Measurements from ENCODE around the gene GALNTL6.
"Not testable (repeated sequence)": the region's sequence is repeated elsewhere in the genome, so short reads cannot be mapped to it uniquely, and the experiment has no call there.

Gene GALNTL6

DNA sequence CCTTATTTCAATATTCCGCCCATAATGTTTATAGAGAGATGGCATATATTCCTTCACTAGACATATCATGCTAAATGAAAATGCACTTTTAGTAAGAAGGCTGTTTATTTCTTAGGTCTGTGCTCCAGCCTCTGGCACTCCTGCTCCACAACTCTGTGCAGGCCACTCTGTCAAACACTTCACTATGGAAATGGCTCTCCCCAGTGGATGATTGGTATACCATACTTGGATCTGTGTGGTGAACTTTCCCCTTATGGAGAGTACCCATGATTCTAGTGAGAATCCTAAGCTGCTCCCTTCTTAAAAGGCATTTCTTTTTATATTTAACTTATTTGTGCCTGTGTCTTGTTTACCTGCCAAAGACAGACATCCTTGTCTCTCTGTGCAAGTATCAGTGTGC is 875.3 kb downstream of the GALNTL6 start:
- no peak for DNase-seq

DNA sequence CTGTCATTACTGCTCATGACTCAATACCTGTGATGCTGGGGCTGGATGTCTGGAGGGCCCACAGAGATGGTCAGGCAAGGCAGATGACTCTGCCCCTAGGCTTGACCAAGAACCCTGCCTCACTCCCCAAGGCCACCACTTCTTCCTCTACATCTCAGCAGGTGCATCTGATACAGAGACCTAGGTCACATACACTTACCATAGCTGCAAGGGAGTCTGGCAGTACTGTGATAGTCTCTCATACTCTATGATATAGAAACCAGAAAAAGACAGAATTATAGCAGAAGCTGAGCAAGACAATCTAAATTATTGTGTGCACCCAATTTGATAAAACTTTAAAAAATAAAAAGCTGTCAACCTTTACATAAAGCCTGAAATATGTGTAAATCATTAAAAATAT is 878.3 kb downstream of the GALNTL6 start:
- no peak for DNase-seq

DNA sequence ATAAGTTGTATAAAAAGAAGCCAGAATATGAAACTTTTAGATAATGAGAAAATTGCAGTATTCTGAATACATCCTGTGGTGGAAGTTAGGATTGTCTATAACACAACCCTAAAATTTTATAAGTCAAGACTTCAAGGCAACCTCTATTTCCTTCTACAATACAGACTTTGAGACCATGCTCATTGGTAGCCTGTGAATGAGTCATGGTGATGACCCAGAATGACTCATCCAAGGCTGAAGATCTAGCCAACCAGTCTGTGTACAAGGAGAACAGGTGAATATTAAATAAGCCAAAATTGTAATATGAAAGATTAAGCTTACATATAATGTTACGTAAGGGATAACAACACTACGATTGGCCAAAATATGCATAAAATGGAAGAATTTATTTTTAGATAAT is 879.5 kb downstream of the GALNTL6 start:
- no peak for DNase-seq

DNA sequence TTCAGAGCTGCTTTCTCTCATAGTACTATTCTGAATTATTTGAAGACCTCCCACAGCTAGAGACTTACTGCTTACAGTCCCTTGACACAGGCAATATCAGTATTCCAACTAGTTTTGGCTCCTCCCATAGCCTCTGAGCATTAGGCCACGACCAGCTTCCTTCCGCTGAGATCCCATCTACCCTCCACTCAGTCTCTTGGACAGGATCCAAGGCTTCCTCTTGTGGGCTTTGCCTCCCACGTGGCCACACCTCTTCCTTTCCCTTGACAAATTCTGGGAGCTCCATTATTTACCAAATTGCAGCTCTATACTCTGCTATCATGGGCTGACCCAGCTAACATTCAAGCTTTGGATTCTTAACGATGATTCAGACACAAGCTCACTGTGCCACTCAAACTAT is 885.1 kb downstream of the GALNTL6 start:
- DNase-seq, result no peak

DNA sequence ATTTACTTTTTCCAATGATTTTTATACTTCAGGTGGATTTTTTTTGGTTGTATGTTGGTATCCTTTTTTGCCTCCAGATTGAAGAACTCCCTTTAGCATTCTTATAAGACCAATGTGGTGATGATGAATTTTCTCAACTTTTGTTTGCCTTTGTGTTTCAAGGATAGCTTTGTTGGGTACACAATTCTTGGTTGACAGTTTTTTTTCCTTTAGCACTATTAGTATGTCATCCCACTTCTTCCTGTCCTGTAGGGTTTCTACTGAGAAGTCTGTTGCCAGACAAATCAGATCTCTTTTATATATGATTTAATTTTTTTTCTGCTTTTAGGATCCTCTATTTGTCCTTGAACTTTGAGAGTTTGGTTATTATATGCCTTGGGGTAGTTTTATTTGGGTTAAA is 892.4 kb downstream of the GALNTL6 start:
- DNase-seq, result no peak

DNA sequence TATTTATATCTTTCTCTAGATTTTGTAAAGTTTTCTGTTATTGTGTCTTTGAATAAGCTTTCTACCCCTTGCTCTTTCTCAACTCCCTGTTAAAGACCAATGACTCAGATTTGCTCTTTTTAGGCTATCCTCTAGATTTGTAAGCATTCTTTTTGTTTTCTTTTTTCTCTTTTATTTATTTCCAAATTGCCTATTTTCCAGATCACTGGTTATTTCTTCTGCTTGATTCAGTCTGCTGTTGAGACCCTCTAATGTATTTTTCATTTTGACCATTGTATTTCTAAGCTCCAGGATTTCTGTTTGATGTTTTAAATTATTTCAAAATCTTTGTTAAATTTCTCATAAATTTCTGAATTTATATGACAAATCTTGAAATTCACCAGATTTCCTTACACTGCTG is 892.8 kb downstream of the GALNTL6 start:
- DNase-seq, result no peak

DNA sequence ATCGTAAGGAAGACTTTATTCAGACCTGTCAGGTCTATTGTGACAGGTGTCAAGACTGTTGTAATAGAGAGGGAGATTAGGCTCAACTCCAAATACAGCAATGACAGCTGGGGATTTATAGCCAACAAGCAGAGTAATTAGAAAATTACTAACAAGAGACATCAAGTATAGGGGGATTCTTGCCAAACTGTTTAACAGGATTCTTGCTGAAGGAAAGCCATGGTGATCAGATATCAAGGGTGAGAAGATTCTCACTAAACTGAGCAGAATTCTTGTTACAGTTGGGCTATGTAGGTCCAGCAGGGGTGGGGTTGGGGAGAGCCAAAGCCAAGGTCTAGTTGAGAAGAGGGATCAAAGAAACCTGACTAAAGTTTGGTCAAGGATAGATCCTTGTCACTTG is 894.4 kb downstream of the GALNTL6 start:
- DNase-seq, result no peak

DNA sequence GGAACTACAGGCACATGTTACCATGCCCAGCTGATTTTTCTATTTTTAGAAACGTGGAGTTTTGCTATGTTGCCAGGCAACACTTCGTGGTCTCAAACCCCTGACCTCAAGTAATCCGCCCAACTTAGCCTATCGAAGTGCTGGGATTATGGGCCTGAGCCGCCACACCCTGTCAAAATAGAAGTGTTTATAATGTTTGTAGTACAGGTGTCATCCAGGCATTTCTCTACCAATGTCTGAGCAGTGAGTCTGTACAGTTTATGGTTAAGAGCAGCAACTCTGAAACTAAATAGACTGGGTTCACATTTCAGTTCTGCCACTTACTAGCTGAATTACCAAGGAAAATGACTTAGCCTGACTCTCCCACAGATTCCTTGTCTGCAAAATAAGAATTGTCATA is 895.0 kb downstream of the GALNTL6 start:
- DNase-seq, result no peak

DNA sequence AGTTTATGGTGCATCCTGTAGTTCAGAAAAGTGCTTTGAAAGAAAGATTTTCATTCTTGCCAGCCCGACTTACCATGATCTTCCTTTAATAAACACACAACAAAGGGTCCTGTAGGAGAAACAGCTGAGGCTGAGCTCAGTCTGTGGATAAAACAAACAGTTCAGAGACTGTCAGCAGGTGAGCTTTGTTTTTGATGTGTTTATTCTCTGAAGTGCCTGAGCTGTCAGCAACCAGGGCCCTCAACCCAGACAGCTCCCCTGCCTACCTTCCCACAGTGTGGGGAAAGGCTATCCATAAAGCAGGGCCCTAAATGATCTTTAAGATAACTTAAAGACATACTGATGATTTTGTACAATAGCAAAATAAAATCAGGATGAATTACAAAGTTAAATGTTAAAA is 896.2 kb downstream of the GALNTL6 start:
- no peak for DNase-seq

DNA sequence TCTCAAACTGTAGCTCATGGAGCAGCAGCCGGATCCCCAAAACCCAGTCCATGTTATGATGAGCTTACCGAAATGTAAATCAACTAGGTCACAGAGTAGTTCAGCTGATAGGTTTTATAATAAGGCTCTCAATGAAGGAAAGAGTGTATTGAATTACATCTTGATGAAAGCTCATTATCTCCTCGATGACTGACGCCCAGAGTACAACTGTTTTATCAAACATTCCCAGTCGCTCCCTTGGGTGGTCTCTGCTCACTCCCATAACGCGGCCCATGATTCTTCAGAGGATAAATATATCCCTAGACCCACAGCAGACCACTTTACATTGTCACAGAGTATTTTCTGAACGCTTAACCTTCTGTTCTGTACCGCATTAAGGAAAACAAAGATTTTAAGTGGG is 903.1 kb downstream of the GALNTL6 start:
- no peak for DNase-seq

DNA sequence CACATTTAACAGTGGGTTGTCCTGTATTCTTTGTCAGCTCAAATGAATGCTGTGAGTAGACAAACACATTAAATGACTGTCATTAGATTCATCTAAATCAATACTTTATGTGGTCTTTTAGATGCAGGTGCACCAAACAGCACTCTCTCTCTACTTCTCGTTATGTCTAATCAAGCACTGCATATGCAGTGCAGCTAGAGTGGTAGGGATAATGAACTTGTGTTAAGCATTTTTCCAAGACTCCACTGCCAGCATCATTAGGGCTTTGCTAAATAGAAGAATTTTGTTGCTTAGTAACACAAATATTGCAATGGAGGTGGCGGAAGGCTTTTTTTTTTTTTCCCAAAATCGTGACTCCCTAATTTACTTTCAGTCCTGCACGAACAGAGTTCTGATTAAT is 908.5 kb downstream of the GALNTL6 start:
- no peak for DNase-seq

DNA sequence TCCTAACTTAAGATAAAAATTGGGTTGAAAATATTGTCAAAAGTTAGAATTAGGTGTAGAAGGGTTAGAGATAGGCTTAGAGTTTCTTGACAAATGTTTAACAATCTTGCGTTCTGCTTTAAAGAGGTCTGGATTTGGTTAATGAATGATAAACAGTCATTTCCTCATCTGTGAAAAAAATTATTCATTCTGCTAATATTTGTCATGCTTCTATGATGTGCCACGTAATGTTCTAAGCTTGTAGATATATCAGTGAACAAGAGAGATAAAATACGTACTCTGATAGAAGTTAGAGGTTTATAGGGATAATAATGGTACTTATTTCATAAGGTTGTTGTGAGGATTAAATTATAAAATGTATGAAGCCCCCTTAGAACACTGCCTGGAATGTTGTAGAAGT is 912.4 kb downstream of the GALNTL6 start:
- no peak for DNase-seq

DNA sequence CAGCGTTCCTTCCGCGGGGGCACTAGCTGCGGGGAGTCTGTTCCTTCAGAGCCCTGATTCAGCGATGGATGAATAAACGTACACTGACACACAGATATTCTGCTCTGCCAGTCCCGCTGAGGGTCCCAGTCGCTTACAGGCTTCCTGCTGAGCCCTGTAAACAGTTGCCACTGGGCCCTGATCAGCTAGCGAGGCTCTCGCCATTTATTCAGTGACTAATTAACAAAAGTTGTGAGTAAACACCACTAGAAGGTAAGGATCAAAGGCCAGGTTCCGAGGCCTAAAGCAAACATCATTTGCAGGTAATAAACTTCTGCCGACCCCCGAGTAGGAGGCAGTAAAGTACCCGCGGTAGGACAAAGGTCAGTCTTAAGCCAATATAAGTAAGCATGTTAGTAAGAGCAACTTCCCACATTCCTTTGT is 912.8 kb downstream of the GALNTL6 start:
- DNase-seq, result no peak

DNA sequence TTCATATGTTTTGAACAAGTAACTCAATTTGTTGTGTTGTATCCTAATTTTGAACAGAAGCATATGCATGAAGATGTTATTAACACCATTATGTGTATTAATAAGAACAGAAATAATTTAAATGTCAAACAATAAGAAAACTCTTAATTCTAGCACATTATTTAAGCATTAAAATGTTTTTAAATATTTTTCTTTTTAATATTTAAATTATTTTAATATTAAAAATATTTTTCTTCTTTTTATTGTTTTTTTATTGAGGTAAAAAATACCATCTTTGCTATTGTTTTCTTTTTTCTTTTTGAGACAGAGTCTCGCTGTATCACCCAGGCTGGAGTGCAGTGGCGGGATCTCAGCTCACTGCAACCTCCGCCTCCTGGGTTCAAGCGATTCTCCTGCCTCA is 914.4 kb downstream of the GALNTL6 start:
- no peak for DNase-seq

DNA sequence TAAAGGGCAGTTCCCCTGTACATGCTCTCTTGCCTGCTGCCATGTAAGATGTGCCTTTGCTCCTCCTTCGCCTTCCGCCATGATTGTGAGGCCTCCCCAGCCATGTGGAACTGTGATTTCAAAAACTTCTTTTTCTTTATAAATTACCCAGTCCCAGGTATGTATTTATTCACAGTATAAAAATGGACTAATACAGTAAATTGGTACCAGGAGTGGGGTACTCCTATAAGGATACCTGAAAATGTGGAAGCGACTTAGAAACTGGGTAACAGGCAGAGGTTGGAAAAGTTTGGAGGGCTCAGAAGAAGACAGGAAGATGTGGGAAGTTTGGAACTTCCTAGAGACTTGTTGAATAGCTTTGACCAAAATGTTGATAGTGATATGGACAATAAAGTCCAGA is 920.4 kb downstream of the GALNTL6 start:
- not testable (repeated sequence) for DNase-seq

DNA sequence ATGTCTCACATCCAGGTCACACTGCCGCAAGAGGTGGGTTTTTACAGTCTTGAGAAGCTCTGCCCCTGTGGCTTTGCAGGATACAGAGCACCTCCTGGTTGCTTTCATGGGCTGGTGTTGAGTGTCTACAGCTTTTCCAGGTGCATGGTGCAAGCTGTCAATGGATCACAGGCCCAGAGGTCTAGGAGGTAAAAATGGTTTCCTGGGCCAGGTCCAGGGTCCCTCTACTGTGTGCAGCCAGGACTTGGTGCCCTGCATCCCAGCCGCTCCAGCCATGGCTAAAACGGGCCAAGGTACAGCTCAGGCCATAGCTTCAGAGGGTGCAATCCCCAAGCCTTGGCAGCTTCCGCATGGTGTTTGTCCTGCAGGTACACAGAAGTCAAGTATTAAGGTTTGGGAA is 921.4 kb downstream of the GALNTL6 start:
- DNase-seq, result no peak

DNA sequence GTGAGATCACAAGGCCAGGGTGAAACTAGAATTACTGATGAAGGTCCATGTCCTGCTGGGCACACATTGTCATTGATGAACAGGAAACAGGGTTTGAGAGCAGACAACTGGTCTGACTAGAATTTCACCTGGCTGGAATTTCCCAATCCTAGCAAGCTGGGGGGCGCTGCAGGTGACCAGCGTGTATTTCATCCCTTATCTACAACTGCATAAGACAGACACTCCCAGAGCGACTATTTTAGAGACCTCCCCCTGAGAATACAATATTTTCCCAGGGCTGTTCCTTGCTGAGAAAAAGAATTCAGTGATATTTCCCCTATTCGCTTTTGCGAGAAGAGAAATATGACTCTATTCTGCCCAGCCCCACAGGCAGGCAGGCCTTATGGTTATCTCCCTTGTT is 922.8 kb downstream of the GALNTL6 start:
- DNase-seq, result no peak

DNA sequence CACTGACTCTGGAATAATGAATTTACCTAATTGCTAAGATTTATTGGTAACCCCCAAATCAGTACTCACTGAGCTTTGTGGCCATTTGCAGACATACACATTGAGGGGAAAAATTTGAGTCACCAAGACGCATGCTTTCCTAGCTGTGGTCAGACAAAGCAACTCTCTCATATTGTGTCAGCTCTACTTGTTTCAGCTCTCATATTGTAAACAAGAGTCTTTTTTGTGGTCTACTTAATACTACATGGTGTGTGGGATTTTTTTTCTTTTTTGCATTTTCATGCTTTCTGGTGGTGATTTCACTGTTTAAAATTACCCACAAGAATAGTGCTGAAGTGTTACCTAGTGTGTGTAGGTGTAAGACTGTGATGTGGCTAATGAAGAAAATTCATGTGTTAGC is 927.2 kb downstream of the GALNTL6 start:
- DNase-seq, result no peak

DNA sequence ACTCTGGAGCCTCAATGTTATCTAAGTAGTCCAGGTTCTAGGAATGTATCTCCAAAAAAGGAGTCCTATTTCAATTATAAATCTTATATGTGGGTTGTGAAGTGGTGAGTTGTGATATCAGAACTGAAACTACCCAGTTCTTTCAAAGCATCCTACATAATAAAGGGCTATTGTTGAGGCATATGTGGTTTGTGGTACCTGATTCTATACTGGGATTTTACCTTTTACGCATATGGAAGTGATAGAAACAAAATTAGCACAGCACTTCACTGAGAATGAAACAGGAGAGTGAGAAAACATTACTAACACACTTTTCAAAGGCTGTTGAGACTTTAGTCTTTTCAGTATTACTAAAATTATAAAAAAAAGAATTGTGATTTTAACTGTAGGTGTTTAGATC is 937.7 kb downstream of the GALNTL6 start:
- no peak for DNase-seq

DNA sequence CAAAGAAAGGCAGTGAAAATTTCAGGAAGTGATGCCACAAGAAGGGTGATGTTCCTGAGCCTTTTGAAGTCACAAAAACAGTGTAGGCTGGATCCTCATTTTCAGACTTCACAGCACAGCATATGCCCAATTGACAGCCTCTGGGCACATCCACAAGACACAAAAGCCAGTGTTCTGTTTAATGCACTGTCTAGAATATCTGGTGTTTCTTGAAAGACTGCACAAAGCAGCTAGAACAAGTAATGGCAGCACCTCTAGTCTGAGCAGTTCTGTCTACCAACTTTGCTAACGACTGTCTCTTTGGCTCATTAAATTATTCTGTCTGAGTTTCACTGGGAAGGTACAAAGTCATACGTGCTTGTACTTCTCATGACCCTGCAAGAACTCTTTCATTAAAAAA is 938.3 kb downstream of the GALNTL6 start:
- DNase-seq, result no peak

DNA sequence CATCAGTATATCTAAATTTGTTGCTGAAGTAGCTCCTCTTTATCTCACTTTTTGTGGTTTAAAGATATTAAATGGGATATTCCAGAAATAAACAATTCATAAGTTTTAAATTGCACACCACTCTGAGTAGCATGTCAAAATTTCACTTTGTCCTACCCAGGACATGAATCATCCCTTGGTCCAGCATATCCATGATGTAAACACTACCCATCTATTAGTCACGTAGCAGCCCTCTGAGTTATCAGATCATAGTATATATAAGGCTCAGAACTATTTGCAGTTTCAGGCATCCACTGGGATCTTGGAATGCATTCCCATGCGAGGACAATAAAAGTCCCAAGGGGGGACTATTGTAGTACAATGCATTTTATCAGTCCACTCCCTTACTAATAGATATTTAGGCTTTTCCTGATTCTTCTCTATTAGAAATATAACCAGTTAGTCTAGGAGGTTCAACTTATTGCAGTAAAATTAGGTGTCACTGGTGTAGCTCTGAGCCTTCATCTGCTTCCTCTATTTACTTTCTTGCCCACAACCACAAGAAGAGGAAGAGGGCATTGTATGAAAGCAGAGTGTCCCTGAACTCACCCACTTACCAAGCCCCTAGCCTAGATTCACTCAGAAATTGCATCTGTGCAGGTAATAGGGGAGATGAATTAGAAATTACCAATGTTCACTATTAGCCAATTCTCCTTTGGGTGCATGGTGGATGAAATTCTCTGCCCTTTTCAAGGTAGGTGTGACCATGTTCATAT is 945.6 kb downstream of the GALNTL6 start:
- no peak for DNase-seq

DNA sequence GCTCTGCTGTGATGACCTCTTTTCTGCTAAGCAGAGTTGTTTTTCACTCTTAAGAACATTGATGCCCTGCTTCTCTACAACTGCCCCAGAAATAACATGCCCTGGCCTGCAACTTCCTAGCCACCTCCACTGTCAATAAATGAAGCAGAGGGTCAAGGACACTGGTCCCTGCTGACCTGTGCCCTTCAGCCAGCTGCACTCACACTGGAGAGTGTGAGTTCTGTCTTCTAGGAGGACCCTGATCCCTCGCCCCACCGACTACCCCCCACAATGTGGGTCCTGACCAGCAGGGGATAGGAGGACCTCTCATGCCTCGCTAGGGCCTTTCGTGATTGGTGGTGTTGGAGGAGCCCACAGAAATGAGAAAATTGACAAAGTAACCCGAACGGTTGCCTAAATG is 947.3 kb downstream of the GALNTL6 start:
- no peak for DNase-seq

DNA sequence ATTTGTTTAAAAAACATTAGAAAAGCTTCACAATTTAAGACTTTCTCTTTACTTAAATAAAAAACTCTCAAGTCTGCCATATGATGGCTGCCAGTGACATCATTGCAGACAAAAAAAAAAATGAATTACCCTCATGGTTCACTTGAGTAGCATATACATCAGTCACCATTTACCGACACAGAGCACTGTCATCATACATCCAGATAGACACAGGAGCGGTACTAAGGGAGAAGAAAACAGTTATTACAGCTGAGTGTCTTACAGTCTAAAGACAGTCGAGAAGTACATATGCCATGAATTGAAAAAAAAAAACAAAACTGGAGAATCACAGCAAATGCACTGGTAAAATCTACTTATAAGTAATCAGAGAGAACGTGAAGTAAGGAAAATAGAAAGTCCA is 949.7 kb downstream of the GALNTL6 start:
- no peak for DNase-seq

DNA sequence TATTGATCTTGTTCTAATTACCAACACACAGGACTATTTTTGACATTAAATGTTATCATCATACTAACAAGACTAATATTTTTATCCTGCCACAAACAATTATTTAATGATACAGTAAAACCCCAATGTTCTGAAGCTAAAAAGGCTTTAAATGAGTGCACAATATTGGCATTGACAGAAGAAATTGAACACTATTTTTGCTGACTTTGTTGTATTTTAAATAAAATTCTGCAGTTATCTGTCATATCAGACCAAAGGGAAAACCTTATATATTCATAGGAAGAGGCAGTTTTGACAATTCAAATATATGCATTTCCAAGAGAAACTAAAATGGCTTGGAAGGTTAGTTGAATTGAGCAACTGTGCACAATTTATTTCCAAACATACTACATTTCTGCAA is 957.6 kb downstream of the GALNTL6 start:
- no peak for DNase-seq

DNA sequence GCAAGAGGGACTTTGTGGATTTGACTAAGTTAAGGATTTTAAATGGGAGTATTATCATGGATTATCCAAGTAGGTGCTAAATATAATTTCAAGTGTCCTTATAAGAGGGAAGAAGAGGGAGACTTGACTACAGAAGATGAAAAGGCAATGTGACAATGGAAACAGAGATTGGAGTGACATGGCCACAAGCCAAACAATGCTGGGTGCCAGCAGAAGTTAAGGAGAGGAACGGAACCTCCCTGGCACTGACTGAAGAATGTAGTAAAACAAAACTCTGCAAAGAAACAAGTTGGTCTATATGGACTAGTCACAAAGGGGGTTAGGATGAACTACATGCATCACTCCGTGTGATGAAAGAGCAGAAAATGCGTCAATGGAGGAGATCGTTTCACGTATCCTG is 959.6 kb downstream of the GALNTL6 start:
- DNase-seq, result no peak

All from activated CD4-positive, alpha-beta T cell treated with anti-CD3 and anti-CD28 coated beads for 48 hours (primary cell).